IPS-NIHi7 (cell line): ENCODE results near the gene RAB4A.

ENCODE experiments used
- DNase-seq: peaks from one replicate; pipeline ENCODE4 v3.0.0; 2012; ENCODE audit warnings: mixed read lengths; ENCODE audit errors: extremely low spot score

RAB4A gene

GRCh38 chr1:229270547-229271447 lies at the start of gene RAB4A:
TSS of gene RAB4A (plus strand) at chr1:229271111. CDS start at chr1:229271340, 229 bp downstream.
- peak; percentile 94 for DNase-seq

DNA sequence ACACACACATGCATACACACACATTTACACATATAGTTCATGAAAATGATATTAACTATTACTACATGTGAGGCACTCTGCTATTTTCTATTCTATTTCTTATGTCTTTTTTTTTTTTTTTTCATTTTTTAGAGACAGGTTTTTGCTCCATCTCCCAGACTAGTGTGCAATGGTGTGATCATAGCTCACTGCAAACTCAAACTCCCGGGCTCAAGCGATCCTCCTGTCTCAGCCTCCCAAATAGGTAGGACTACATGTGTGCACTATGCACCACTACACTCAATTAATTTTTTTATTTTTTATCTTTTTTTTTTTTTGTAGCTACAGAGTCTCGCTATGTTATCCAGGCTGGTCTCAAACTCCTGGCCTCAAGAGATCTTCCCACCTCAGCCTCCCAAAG lies 48.8 kb upstream of the RAB4A start:
- no peak for DNase-seq

DNA sequence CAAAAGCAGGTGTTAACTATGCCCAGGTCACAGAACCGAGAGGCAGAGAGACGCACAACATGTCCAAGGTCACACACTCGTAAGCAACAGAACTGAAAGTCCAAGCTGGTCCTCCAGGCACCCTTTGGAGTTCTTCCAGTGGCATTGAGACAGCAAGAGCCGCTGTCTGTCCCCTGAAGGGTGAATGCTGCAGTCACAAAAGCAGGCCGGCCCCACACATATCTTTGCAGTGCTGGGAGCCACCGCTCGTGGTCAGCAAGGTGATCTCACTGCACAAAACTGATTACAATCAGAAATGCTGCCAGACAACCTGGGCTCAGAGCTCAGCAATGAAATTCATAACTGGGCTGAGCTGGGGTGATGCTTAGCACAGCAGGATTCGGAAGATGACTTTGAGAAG lies 47.4 kb upstream of the RAB4A start:
- DNase-seq: no peak

GRCh38 chr1:229224308-229224707 lies 46.6 kb upstream of the RAB4A start:
- no peak for DNase-seq

DNA sequence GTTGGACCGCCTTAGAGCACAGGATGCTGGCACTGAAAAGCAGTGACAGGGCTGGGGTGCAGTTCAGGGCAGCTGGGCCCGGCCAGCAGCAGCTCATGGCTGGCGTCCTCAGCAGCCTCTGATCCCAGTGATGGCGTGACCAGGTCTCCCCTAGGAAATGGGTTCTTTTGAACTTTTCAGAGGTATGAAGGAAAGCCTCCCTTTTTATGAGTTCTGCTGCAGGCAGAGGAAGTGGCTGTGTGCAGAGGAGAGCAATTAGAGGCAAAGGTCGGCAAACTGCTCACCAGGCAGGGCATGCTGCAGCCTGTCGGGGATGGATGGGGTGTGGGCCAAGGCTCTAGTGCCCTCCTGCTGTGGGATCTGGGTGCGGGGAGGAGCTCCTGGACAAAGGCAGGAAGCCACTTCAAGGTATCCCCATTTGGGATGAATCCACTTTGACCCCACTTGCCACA lies 45.6 kb upstream of the RAB4A start:
- DNase-seq: no peak

- DNase-seq: no peak
Observed at GRCh38 chr1:229226796-229227195, 44.1 kb upstream of the RAB4A start.

GRCh38 chr1:229227298-229227919 lies 43.5 kb upstream of the RAB4A start:
- peak; percentile 85 for DNase-seq

GRCh38 chr1:229228522-229228921 lies 42.4 kb upstream of the RAB4A start:
- DNase-seq: no peak

DNA sequence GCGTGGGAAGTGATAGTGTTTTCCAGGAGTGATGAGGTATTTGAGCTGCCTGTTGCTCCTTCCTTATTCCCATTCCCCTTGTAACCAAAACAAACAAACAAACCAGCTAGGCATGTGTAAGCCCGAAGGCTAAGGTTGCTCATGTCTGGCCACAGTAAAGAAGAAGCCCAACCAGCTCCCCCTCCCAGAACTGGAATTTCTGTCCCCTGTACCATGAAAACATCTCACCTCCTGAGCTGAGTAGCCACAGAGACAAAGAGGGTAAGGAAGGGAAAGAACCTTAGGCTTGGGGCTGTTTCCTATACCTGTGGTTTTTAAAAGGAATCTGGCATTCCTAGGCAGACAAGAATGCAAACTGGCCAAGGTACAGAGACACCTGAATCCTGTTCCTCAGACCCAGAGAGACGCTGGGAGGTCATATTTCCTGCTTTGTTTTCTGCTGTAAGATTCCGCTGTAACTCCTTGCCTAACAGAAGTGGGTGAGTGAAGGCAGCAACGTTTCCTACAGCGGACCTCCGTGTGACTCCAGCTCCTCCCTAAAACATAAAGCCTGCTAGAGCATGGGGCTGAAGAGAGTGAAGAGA lies 41.7 kb upstream of the RAB4A start:
- DNase-seq: no peak

GRCh38 chr1:229229721-229230139 lies 41.2 kb upstream of the RAB4A start:
- DNase-seq: no peak

GRCh38 chr1:229230140-229230892 lies 40.6 kb upstream of the RAB4A start:
- no peak for DNase-seq

DNA sequence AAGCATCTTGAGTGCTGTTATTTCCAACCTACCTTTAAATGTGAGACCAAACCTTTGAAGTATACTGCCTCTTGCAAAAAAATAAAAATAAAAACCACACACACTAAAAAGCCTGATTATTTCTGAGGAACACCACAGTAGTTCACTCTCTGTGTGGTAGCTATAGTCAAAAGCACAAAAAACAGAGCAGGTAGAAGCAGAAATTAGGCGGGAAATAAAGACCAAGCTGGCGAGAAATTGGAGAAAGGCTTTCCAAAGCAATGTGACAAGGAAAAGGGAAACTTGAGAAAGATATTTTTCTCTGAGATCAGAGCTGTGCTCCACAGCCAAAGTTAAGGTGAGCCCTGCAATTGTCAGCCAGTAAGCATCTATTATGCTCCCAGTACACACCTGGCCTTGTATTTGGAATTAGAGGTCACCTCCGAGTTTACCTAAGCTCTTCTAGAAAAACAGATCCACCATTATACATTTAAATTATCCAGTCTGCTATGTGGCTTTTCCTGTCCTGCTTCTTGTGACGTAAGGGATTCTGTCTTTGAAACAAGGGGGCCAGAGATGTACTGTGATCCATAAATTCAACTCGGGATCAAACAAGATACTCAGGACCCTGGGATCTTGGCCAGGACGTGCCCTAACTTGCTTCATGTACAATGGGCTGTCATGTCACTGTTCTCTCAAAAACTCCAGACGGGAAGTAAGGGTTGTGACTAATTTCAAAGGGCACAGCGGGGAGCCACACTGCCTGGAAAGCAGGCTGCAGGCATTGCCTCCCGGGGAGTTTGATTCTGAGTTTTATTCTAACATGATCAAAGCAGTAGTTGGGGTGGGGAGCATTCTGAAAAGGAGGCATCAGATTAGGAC lies 39.8 kb upstream of the RAB4A start:
- no peak for DNase-seq

GRCh38 chr1:229231754-229232119 lies 39.2 kb upstream of the RAB4A start:
- DNase-seq: no peak

DNA sequence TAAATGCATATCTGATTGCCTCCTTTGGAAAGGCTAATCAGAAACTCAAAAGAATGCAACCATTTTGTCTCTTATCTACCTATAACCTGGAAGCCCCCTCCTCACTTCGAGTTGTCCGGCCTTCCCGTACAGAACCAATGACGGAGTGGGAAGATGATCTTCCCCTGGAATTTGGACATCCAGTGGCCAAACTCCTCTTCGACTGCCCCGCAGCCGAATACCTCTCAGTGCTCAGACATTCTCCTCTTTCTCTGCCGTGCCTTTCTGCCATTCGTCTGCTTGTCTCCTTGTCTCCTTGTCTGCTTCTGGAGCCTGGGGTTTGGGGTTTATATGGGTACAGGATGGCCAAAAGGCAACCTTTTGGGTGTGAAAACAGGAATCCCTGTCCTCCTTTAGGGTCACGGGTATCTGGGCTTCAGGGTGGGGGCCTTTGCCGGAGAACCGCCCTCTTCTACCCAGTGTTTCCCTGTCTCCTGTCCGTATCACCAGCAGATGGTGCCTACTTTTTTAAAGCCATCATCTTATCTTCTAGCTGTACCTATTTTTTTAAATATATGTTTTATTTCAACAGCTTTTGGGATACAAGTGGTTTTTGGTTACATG lies 35.9 kb upstream of the RAB4A start:
- no peak for DNase-seq

DNA sequence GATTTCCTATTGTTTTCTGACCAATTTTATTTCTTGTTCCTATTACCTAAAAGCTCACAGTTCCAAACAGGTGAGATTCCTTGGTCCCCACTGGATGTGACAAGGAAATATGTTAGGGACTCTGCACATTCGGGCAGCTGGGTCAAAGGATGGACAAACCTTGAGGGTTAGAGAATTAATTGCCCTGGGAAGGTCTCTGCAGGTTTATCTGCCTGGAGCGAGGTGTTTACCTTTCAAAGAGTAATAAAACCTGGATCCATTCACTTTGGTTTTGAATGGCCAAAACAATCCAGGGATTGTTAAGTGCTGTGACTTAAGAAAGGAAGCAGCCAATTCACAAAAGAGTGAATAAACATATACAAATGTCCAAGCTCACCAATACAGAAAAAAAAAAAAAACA lies 33.6 kb upstream of the RAB4A start:
- no peak for DNase-seq

GRCh38 chr1:229238231-229238630 lies 32.7 kb upstream of the RAB4A start:
- DNase-seq: no peak

- no peak for DNase-seq
Observed at GRCh38 chr1:229238674-229239415, 32.1 kb upstream of the RAB4A start.

- DNase-seq: no peak
Observed at GRCh38 chr1:229240532-229240931, 30.4 kb upstream of the RAB4A start.

- DNase-seq: no peak
Observed at GRCh38 chr1:229241390-229241789, 29.5 kb upstream of the RAB4A start.

GRCh38 chr1:229243638-229244037 lies 27.3 kb upstream of the RAB4A start:
- no peak for DNase-seq
